ENCODE measurements around the gene ODF2. TPM values are rescaled to one million over a fixed set of nuclear protein-coding genes. Genes with fewer than 3 reads are reported as not detected.

Gene ODF2
- total RNA-seq, 1 experiment from 2014 or later = 80.6 TPM

GRCh38 chr9:128481561-128481960 lies 25.8 kb downstream of the ODF2 start:
- no peak for DNase-seq (ENCODE audit: low spot score)
- CTCF ChIA-PET = no interaction called here
- H3K36me3 ChIP-seq (ENCODE audit: insufficient read depth, low read length, poor library complexity, severe bottlenecking) = peaks cover 66% of the 10 kb centered on the region

DNA sequence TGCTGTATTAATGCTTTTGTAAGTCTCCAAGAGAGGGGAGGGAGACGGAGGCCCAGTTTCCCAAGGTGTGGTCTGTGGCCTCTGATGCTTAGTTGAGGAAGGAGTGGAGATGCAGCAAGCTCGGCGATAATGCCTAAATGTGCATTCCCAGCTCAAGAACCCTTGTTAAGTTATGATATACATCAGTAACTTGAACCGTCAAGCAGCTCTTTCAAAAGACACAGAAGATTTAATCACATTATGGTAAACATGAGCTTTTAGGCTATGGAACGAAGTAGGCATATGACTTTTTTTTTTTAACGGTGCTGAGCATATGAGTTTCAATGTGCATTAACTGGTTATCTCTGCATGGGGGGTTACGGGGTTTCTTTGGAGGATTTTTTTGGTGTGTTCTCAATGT lies 26.4 kb downstream of the ODF2 start:
- Histone ChIP-seq H3K36me3 (ENCODE audit: insufficient read depth, low read length, poor library complexity, severe bottlenecking) (peaks cover 72% of the 10 kb centered on the region), H3K4me1 (ENCODE audit: insufficient read depth, low read length, poor library complexity, severe bottlenecking) (no peaks in the 10 kb centered on the region), H3K27me3 (replicated peaks; ENCODE audit: insufficient read depth, low read depth, low read length, poor library complexity) (no peaks in the 10 kb centered on the region), H3K9me3 (ENCODE audit: low read depth, low read length, poor library complexity, severe bottlenecking) (no peaks in the 10 kb centered on the region), H3K27ac (ENCODE audit: low read depth, low read length, poor library complexity, severe bottlenecking) (no peak overlapping the region), H3K4me3 (ENCODE audit: low read depth, low read length, poor library complexity, severe bottlenecking) (no peak overlapping the region)
- DNase-seq (ENCODE audit: low spot score) = no peak
- ChIA-PET POLR2A (ENCODE audit: low non-redundant PET) (interaction anchor here (0.6 to 0.7 kb wide), 3 partner anchors 9 to 1405 kb away, joined by 3 read pairs; no protein-coding TSS in a partner anchor), CTCF (no interaction called here)
- no TSS peak for BruUV-seq (replicated peaks)
- intact Hi-C loops (cut with micrococcal nuclease; ENCODE audit: unreplicated experiment) = no loop called here
- TF ChIP-seq EZH2 (IDR thresholded peaks at IDR 0.05; ENCODE audit: borderline replicate concordance, low read depth, low read length, poor library complexity, severe bottlenecking) (no peak), CTCF (conservative IDR thresholded peaks at IDR 0.05; ENCODE audit: low read depth, low read length) (no peak)

More at GRCh38 chr9:128481561-128481960, 25.8 kb downstream of the ODF2 start:
- TF ChIP-seq EZH2 (IDR thresholded peaks at IDR 0.05; ENCODE audit: borderline replicate concordance, low read depth, low read length, poor library complexity, severe bottlenecking) (no peak), CTCF (conservative IDR thresholded peaks at IDR 0.05; ENCODE audit: low read depth, low read length) (no peak)
- H3K4me1 ChIP-seq (ENCODE audit: insufficient read depth, low read length, poor library complexity, severe bottlenecking) = no peaks in the 10 kb centered on the region
- H3K4me3 ChIP-seq (ENCODE audit: low read depth, low read length, poor library complexity, severe bottlenecking) = no peak overlapping the region
- no TSS peak for BruUV-seq (replicated peaks)
- POLR2A ChIA-PET (ENCODE audit: low non-redundant PET) = interaction anchor here (0.7 kb wide), 2 partner anchors 10 to 1405 kb away, joined by 3 read pairs; no protein-coding TSS in a partner anchor
- H3K27ac ChIP-seq (ENCODE audit: low read depth, low read length, poor library complexity, severe bottlenecking) = no peak overlapping the region
- intact Hi-C loops (cut with micrococcal nuclease; ENCODE audit: unreplicated experiment) = no loop called here
- H3K9me3 ChIP-seq (ENCODE audit: low read depth, low read length, poor library complexity, severe bottlenecking) = no peaks in the 10 kb centered on the region
- no peaks in the 10 kb centered on the region for H3K27me3 ChIP-seq (replicated peaks; ENCODE audit: insufficient read depth, low read depth, low read length, poor library complexity)

- TF ChIP-seq EZH2 (IDR thresholded peaks at IDR 0.05; ENCODE audit: borderline replicate concordance, low read depth, low read length, poor library complexity, severe bottlenecking) = no peak
- TF ChIP-seq CTCF (conservative IDR thresholded peaks at IDR 0.05; ENCODE audit: low read depth, low read length) = no peak
- no peak for DNase-seq (ENCODE audit: low spot score)
- intact Hi-C loops (cut with micrococcal nuclease; ENCODE audit: unreplicated experiment) = no loop called here
- Histone ChIP-seq H3K27ac (ENCODE audit: low read depth, low read length, poor library complexity, severe bottlenecking) (no peak overlapping the region), H3K4me1 (ENCODE audit: insufficient read depth, low read length, poor library complexity, severe bottlenecking) (no peaks in the 10 kb centered on the region), H3K9me3 (ENCODE audit: low read depth, low read length, poor library complexity, severe bottlenecking) (no peaks in the 10 kb centered on the region), H3K4me3 (ENCODE audit: low read depth, low read length, poor library complexity, severe bottlenecking) (no peak overlapping the region), H3K27me3 (replicated peaks; ENCODE audit: insufficient read depth, low read depth, low read length, poor library complexity) (no peaks in the 10 kb centered on the region), H3K36me3 (ENCODE audit: insufficient read depth, low read length, poor library complexity, severe bottlenecking) (peaks cover 79% of the 10 kb centered on the region)
- POLR2A ChIA-PET (ENCODE audit: low non-redundant PET) = no interaction called here
- no TSS peak for BruUV-seq (replicated peaks)
- CTCF ChIA-PET = interaction anchor here (0.6 kb wide), 1 partner anchor 441 kb away, joined by 3 read pairs; no protein-coding TSS in a partner anchor
Measured at GRCh38 chr9:128484686-128485413, 29.0 kb downstream of the ODF2 start.
